Activated naive CD4-positive, alpha-beta T cell treated with anti-CD3 and anti-CD28 coated beads, Interleukin-2, amount 50 U/mL, for 24 hours (primary cell): ENCODE results near the gene SF3A2.
A peak's percentile ranks its signal among the peaks of the same experiment; 100 is the strongest.

Source experiments
- H3K27ac Mint-ChIP-seq: one replicate; pipeline ENCODE4 v1.8.0; 2021; ENCODE audit warnings: mild to moderate bottlenecking, mixed read lengths
- H3K27me3 Mint-ChIP-seq: one replicate; pipeline ENCODE4 v1.8.0; 2021; ENCODE audit warnings: mixed read lengths
- H3K36me3 Mint-ChIP-seq: one replicate; pipeline ENCODE4 v1.8.0; 2021; ENCODE audit warnings: mixed read lengths
- H3K4me1 Mint-ChIP-seq: one replicate; pipeline ENCODE4 v1.8.0; 2021; ENCODE audit warnings: mixed read lengths
- H3K4me3 Mint-ChIP-seq: one replicate; pipeline ENCODE4 v1.8.0; 2021; ENCODE audit warnings: mild to moderate bottlenecking, mixed read lengths
- H3K9me3 Mint-ChIP-seq: one replicate; pipeline ENCODE4 v1.8.0; 2021; ENCODE audit warnings: mixed read lengths

SF3A2 gene

GRCh38 chr19:2236314-2237050 is at the start of gene SF3A2, which contains the start of gene PLEKHJ1:
Gene SF3A2 (plus strand): TSS chr19:2236824. CDS start chr19:2243419, 6,595 bp downstream.
Gene PLEKHJ1 (minus strand): TSS chr19:2236329. CDS start chr19:2236248, 81 bp downstream.
- peaks cover 57% of the 10 kb centered on the region for H3K4me1 Mint-ChIP-seq
- peaks cover 13% of the 10 kb centered on the region for H3K36me3 Mint-ChIP-seq

GRCh38 chr19:2187159-2187558 is 49.5 kb upstream of the SF3A2 start:
- Mint-ChIP-seq H3K27ac (peak overlapping the region; percentile 17), H3K9me3 (no peaks in the 10 kb centered on the region), H3K4me3 (no peak overlapping the region), H3K4me1 (peaks cover 6% of the 10 kb centered on the region), H3K27me3 (no peaks in the 10 kb centered on the region), H3K36me3 (no peaks in the 10 kb centered on the region)

More at GRCh38 chr19:2236314-2237050, at the start of gene SF3A2, which contains the start of gene PLEKHJ1:
- Mint-ChIP-seq H3K27ac (peak within 1 kb of the TSS; percentile 96), H3K9me3 (no peaks in the 10 kb centered on the region), H3K27me3 (no peaks in the 10 kb centered on the region), H3K4me3 (peak within 1 kb of the TSS; percentile 97)

GRCh38 chr19:2188708-2189385 is 47.8 kb upstream of the SF3A2 start:
- H3K27me3 Mint-ChIP-seq = no peaks in the 10 kb centered on the region
- H3K27ac Mint-ChIP-seq = no peak overlapping the region
- peaks cover 6% of the 10 kb centered on the region for H3K4me1 Mint-ChIP-seq
- no peak overlapping the region for H3K4me3 Mint-ChIP-seq
- no peaks in the 10 kb centered on the region for H3K9me3 Mint-ChIP-seq
- peaks cover 3% of the 10 kb centered on the region for H3K36me3 Mint-ChIP-seq

- H3K36me3 Mint-ChIP-seq = peaks cover 3% of the 10 kb centered on the region
- H3K9me3 Mint-ChIP-seq = no peaks in the 10 kb centered on the region
- no peak overlapping the region for H3K27ac Mint-ChIP-seq
- no peaks in the 10 kb centered on the region for H3K27me3 Mint-ChIP-seq
- no peak overlapping the region for H3K4me3 Mint-ChIP-seq
- H3K4me1 Mint-ChIP-seq = peaks cover 3% of the 10 kb centered on the region
Measured at GRCh38 chr19:2189880-2190279, 46.7 kb upstream of the SF3A2 start.

GRCh38 chr19:2190848-2191455 is 45.7 kb upstream of the SF3A2 start:
- no peaks in the 10 kb centered on the region for H3K9me3 Mint-ChIP-seq

GRCh38 chr19:2191456-2192310 is 44.9 kb upstream of the SF3A2 start:
- no peaks in the 10 kb centered on the region for H3K4me1 Mint-ChIP-seq
- no peaks in the 10 kb centered on the region for H3K27me3 Mint-ChIP-seq
- no peaks in the 10 kb centered on the region for H3K9me3 Mint-ChIP-seq
- H3K4me3 Mint-ChIP-seq = no peak overlapping the region
- H3K27ac Mint-ChIP-seq = no peak overlapping the region
- peaks cover 3% of the 10 kb centered on the region for H3K36me3 Mint-ChIP-seq

More at GRCh38 chr19:2190848-2191455, 45.7 kb upstream of the SF3A2 start:
- Mint-ChIP-seq H3K27ac (no peak overlapping the region), H3K4me3 (no peak overlapping the region), H3K27me3 (no peaks in the 10 kb centered on the region), H3K36me3 (peaks cover 3% of the 10 kb centered on the region), H3K4me1 (no peaks in the 10 kb centered on the region)

- Mint-ChIP-seq H3K4me3 (no peak overlapping the region), H3K36me3 (peaks cover 3% of the 10 kb centered on the region), H3K4me1 (no peaks in the 10 kb centered on the region), H3K27ac (no peak overlapping the region), H3K27me3 (no peaks in the 10 kb centered on the region), H3K9me3 (no peaks in the 10 kb centered on the region)
Measured at GRCh38 chr19:2192862-2193261, 43.8 kb upstream of the SF3A2 start.

GRCh38 chr19:2193807-2194206 is 42.8 kb upstream of the SF3A2 start:
- no peaks in the 10 kb centered on the region for H3K27me3 Mint-ChIP-seq

GRCh38 chr19:2194513-2195078 is 42.0 kb upstream of the SF3A2 start:
- H3K9me3 Mint-ChIP-seq = no peaks in the 10 kb centered on the region
- peaks cover 4% of the 10 kb centered on the region for H3K4me1 Mint-ChIP-seq
- H3K27ac Mint-ChIP-seq = no peak overlapping the region
- H3K4me3 Mint-ChIP-seq = no peak overlapping the region
- peaks cover 3% of the 10 kb centered on the region for H3K36me3 Mint-ChIP-seq
- no peaks in the 10 kb centered on the region for H3K27me3 Mint-ChIP-seq

More at GRCh38 chr19:2193807-2194206, 42.8 kb upstream of the SF3A2 start:
- Mint-ChIP-seq H3K4me1 (peaks cover 2% of the 10 kb centered on the region), H3K36me3 (peaks cover 3% of the 10 kb centered on the region), H3K9me3 (no peaks in the 10 kb centered on the region), H3K27ac (no peak overlapping the region), H3K4me3 (no peak overlapping the region)

- Mint-ChIP-seq H3K4me3 (no peak overlapping the region), H3K27me3 (no peaks in the 10 kb centered on the region), H3K27ac (no peak overlapping the region), H3K9me3 (no peaks in the 10 kb centered on the region), H3K4me1 (peaks cover 4% of the 10 kb centered on the region), H3K36me3 (peaks cover 3% of the 10 kb centered on the region)
Measured at GRCh38 chr19:2195361-2195760, 41.3 kb upstream of the SF3A2 start.

GRCh38 chr19:2195914-2196313 is 40.7 kb upstream of the SF3A2 start:
- Mint-ChIP-seq H3K27me3 (no peaks in the 10 kb centered on the region), H3K27ac (no peak overlapping the region), H3K4me1 (peaks cover 4% of the 10 kb centered on the region), H3K9me3 (no peaks in the 10 kb centered on the region), H3K36me3 (peaks cover 3% of the 10 kb centered on the region), H3K4me3 (no peak overlapping the region)

GRCh38 chr19:2197270-2197669 is 39.4 kb upstream of the SF3A2 start:
- H3K27me3 Mint-ChIP-seq = no peaks in the 10 kb centered on the region
- no peak overlapping the region for H3K27ac Mint-ChIP-seq
- peaks cover 3% of the 10 kb centered on the region for H3K36me3 Mint-ChIP-seq
- no peak overlapping the region for H3K4me3 Mint-ChIP-seq
- H3K9me3 Mint-ChIP-seq = no peaks in the 10 kb centered on the region
- peaks cover 4% of the 10 kb centered on the region for H3K4me1 Mint-ChIP-seq

- Mint-ChIP-seq H3K36me3 (no peaks in the 10 kb centered on the region), H3K4me3 (no peak overlapping the region), H3K27me3 (no peaks in the 10 kb centered on the region), H3K27ac (no peak overlapping the region), H3K9me3 (no peaks in the 10 kb centered on the region), H3K4me1 (peaks cover 4% of the 10 kb centered on the region)
Measured at GRCh38 chr19:2198317-2198716, 38.3 kb upstream of the SF3A2 start.

- no peak overlapping the region for H3K4me3 Mint-ChIP-seq
- no peaks in the 10 kb centered on the region for H3K36me3 Mint-ChIP-seq
- no peak overlapping the region for H3K27ac Mint-ChIP-seq
- H3K27me3 Mint-ChIP-seq = no peaks in the 10 kb centered on the region
- peaks cover 4% of the 10 kb centered on the region for H3K4me1 Mint-ChIP-seq
- no peaks in the 10 kb centered on the region for H3K9me3 Mint-ChIP-seq
Measured at GRCh38 chr19:2199215-2199614, 37.4 kb upstream of the SF3A2 start.
